Esophagus squamous epithelium (tissue), 4 donors: ENCODE measurements around the gene SMAD4.

Experiments
- POLR2A ChIP-seq, 4 donors: fragments of 450-650 bp; IDR thresholded peaks; one replicate each; pipeline ENCODE4 v1.6.1; 2017; ENCODE audit warnings: antibody characterized with exemption in 4 of 4, mild to moderate bottlenecking in 4 of 4, moderate library complexity in 3 of 4
- TF ChIP-seq, protein P1 (sequence below), 6 experiments: fragments of 450-650 bp in 4 of 6; fragments of 200-600 bp in 2 of 6; sonication (generic) in 2 of 6; IDR thresholded peaks; one replicate each; pipeline ENCODE4 v1.5.1; 2016 to 2019; ENCODE audit warnings: antibody characterized with exemption in 6 of 6, mild to moderate bottlenecking in 4 of 6, moderate library complexity in 4 of 6

DNA sequence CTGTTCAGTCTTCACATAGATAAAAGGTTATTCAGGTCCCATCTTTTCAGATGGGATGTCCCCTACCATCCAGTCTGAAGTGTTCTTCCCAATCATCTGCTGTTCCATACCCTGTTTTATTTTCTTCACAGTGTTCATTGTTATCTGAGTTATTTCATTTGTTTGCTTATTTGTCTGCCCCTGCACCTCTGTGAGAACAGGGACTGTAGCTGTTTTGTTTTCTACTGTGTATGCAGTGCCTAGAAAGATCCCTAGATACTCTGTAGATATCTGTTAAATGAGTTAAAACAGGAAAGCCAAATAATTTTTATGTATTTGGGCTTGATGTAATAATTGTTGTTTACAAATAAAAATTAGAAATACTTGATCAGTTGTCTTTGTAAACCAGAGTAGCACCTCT lies 34.2 kb downstream of the SMAD4 start:
- TF ChIP-seq, protein P1, sequence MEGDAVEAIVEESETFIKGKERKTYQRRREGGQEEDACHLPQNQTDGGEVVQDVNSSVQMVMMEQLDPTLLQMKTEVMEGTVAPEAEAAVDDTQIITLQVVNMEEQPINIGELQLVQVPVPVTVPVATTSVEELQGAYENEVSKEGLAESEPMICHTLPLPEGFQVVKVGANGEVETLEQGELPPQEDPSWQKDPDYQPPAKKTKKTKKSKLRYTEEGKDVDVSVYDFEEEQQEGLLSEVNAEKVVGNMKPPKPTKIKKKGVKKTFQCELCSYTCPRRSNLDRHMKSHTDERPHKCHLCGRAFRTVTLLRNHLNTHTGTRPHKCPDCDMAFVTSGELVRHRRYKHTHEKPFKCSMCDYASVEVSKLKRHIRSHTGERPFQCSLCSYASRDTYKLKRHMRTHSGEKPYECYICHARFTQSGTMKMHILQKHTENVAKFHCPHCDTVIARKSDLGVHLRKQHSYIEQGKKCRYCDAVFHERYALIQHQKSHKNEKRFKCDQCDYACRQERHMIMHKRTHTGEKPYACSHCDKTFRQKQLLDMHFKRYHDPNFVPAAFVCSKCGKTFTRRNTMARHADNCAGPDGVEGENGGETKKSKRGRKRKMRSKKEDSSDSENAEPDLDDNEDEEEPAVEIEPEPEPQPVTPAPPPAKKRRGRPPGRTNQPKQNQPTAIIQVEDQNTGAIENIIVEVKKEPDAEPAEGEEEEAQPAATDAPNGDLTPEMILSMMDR (IDR thresholded peaks at IDR 0.05), result no peak
- TF ChIP-seq POLR2A (IDR thresholded peaks at IDR 0.05), result no peak
